Gastrocnemius medialis (tissue), 4 donors: ENCODE results near the gene HAGH.

Experiments used
- POLR2A ChIP-seq, 2 donors: fragments of 450-650 bp; IDR thresholded peaks; one replicate each; pipeline ENCODE4 v1.6.1; 2017; ENCODE audit warnings: antibody characterized with exemption in 2 of 2, mild to moderate bottlenecking in 2 of 2, moderate library complexity in 2 of 2
- TF ChIP-seq, protein P1 (sequence below), 5 experiments: fragments of 450-650 bp in 3 of 5; fragments of 200-600 bp in 2 of 5; sonication (generic) in 2 of 5; IDR thresholded peaks in 4 of 5; conservative IDR thresholded peaks in 1 of 5; 1 replicate in 4 of 5; 2 replicates in 1 of 5; pipeline ENCODE4 v1.5.1; 2016 to 2019; ENCODE audit warnings: antibody characterized with exemption in 5 of 5, mild to moderate bottlenecking in 3 of 5, moderate library complexity in 3 of 5

DNA sequence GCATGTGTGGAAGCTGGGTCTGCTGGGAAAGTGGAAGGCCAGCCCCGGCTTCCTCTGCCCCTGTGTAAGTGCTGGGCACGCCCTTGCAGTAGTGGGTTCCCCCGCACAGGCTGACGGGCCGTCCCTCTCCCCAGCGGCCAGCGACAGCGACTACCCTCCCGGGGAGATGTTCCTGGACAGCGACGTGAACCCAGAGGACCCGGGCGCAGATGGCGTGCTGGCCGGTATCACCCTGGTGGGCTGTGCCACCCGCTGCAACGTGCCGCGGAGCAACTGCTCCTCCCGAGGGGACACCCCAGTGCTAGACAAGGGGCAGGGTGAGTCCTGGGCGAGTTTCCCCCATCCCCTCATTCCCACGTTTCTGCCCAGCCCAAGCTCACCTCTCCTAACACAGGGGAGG is 60.8 kb downstream of the HAGH start:
- TF ChIP-seq, protein P1, sequence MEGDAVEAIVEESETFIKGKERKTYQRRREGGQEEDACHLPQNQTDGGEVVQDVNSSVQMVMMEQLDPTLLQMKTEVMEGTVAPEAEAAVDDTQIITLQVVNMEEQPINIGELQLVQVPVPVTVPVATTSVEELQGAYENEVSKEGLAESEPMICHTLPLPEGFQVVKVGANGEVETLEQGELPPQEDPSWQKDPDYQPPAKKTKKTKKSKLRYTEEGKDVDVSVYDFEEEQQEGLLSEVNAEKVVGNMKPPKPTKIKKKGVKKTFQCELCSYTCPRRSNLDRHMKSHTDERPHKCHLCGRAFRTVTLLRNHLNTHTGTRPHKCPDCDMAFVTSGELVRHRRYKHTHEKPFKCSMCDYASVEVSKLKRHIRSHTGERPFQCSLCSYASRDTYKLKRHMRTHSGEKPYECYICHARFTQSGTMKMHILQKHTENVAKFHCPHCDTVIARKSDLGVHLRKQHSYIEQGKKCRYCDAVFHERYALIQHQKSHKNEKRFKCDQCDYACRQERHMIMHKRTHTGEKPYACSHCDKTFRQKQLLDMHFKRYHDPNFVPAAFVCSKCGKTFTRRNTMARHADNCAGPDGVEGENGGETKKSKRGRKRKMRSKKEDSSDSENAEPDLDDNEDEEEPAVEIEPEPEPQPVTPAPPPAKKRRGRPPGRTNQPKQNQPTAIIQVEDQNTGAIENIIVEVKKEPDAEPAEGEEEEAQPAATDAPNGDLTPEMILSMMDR (IDR thresholded peaks at IDR 0.05 in 4 of 5, conservative IDR thresholded peaks at IDR 0.05 in 1 of 5), result no peak
- TF ChIP-seq POLR2A (IDR thresholded peaks at IDR 0.05), result no peak
